Mesothelial cell of epicardium (in vitro differentiated cells): Measurements from ENCODE around the gene MYLK. TPM values are rescaled to one million over a fixed set of nuclear protein-coding genes. Genes with fewer than 3 reads are reported as not detected.

Source experiments
- DNase-seq, 2 experiments: peaks; one replicate each; pipeline ENCODE4 v3.0.0; 2021; ENCODE audit warnings: low spot score in 2 of 2; ENCODE audit not compliant: unreplicated experiment in 2 of 2
- H3K27ac Mint-ChIP-seq: 2 replicates; pipeline ENCODE4 v1.8.0; 2021; ENCODE audit warnings: mixed read lengths
- H3K27me3 Mint-ChIP-seq: 2 replicates; pipeline ENCODE4 v1.8.0; 2021; ENCODE audit warnings: low read depth, mixed read lengths
- H3K36me3 Mint-ChIP-seq: 2 replicates; pipeline ENCODE4 v1.8.0; 2021; ENCODE audit warnings: mixed read lengths
- H3K4me1 Mint-ChIP-seq: 2 replicates; pipeline ENCODE4 v1.8.0; 2021; ENCODE audit warnings: mixed read lengths
- H3K4me3 Mint-ChIP-seq: 2 replicates; pipeline ENCODE4 v1.8.0; 2021; ENCODE audit warnings: mild to moderate bottlenecking, moderate library complexity, mixed read lengths
- H3K9me3 Mint-ChIP-seq: 2 replicates; pipeline ENCODE4 v1.8.0; 2021; ENCODE audit warnings: mixed read lengths
- total RNA-seq: library from RNA; stranded (reverse); gene quantifications from 3 replicates; pipeline ENCODE4 v1.2.1, GENCODE V29; 2021
- TF ChIP-seq, protein P1 (sequence below): fragments of 200-600 bp; sonication (generic); IDR thresholded peaks from one replicate; pipeline ENCODE4 v1.5.0; 2021; ENCODE audit warnings: antibody characterized with exemption; ENCODE audit not compliant: unreplicated experiment

The MYLK gene
- total RNA-seq, 1 donor from 2014 or later: 14.3 TPM

DNA sequence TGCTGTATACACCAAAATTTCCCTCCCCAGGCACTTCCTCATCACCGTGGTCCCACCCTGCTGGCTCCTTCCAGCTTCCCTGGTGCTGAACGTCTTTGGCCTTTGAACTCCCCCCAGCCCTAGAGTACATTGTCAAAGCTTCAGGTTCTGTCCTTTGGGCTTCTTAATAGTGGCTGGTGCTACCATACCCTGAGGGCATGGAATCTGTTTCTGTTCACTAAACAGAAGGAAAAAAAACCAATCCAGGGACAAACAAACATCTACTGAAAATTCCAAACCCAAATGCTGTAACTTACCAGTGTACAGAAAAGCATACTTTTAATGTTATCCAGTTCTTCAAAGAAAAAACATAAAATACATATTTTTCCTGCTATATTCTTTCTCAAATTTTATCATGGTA lies 148.7 kb downstream of the MYLK start:
- H3K27me3 Mint-ChIP-seq: no peaks in the 10 kb centered on the region
- DNase-seq: no peak
- peaks cover 2% of the 10 kb centered on the region for H3K4me1 Mint-ChIP-seq
- H3K4me3 Mint-ChIP-seq: no peak overlapping the region
- no peaks in the 10 kb centered on the region for H3K36me3 Mint-ChIP-seq
- H3K27ac Mint-ChIP-seq: no peak overlapping the region
- no peaks in the 10 kb centered on the region for H3K9me3 Mint-ChIP-seq
- TF ChIP-seq, protein P1, sequence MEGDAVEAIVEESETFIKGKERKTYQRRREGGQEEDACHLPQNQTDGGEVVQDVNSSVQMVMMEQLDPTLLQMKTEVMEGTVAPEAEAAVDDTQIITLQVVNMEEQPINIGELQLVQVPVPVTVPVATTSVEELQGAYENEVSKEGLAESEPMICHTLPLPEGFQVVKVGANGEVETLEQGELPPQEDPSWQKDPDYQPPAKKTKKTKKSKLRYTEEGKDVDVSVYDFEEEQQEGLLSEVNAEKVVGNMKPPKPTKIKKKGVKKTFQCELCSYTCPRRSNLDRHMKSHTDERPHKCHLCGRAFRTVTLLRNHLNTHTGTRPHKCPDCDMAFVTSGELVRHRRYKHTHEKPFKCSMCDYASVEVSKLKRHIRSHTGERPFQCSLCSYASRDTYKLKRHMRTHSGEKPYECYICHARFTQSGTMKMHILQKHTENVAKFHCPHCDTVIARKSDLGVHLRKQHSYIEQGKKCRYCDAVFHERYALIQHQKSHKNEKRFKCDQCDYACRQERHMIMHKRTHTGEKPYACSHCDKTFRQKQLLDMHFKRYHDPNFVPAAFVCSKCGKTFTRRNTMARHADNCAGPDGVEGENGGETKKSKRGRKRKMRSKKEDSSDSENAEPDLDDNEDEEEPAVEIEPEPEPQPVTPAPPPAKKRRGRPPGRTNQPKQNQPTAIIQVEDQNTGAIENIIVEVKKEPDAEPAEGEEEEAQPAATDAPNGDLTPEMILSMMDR: no peak

DNA sequence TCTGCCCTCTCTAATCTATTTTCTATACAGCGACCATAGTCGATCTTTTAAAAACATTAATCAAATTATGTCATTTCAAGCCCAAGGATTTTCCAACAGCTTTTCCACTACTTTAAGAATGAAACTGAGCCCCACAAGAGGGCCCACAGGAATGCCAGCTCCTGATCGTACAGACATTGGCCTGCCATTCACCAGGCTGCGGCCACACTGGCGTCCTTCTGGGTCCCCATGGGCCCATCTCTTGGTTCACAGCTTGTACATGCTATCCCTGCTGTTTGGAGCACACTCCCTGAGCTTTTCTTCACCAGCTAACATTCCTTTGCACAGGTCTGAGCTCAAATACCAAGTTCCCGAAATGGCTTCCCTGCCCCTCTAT lies 149.6 kb downstream of the MYLK start:
- Mint-ChIP-seq H3K4me1 (peaks cover 3% of the 10 kb centered on the region), H3K27me3 (no peaks in the 10 kb centered on the region), H3K9me3 (no peaks in the 10 kb centered on the region), H3K36me3 (no peaks in the 10 kb centered on the region), H3K27ac (no peak overlapping the region), H3K4me3 (no peak overlapping the region)
- TF ChIP-seq, protein P1: no peak
- DNase-seq: no peak

DNA sequence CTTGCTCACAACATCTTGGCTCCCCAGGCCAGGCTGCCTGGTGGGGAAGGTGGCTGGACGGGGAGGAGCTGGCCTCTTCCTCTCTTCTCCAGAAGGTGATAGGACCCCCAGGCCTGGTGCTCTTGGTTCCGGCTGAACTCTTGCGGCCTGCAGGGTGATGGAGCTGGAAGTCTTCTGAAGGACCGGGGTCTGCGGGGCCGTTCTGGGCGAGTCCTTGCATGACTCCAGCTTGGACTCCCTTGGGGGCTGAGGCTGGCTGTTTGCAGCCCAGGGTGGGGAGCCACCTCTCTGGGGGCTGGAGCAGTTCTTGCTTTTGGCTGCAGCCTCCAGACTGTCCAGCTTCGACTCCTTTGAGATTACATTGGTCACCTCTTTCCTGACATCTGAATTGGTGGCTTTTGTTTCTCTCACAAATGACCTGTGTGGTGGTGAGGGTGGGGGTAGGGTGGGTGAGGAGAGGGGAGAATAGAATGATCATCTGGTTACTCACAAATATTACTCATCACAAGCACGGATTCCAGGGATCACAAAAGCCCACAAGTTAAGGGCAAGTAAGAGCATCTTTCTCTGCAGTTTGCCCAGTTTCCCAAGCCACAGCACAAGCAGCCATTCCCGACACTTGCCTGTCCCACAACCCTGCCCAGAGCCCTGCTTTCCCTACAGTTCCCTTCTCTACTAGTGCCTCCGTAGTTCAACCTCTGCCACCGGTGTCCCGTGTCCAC lies 150.2 kb downstream of the MYLK start:
- no peaks in the 10 kb centered on the region for H3K36me3 Mint-ChIP-seq
- no peak overlapping the region for H3K27ac Mint-ChIP-seq
- DNase-seq: no peak

GRCh38 chr3:123733341-123733740 lies 150.8 kb downstream of the MYLK start:
- Mint-ChIP-seq H3K9me3 (peaks cover 7% of the 10 kb centered on the region), H3K27ac (no peak overlapping the region), H3K36me3 (no peaks in the 10 kb centered on the region), H3K4me3 (no peak overlapping the region), H3K4me1 (peaks cover 3% of the 10 kb centered on the region), H3K27me3 (no peaks in the 10 kb centered on the region)
- TF ChIP-seq, protein P1: no peak
- no peak for DNase-seq

More for the DNA sequence above, 150.2 kb downstream of the MYLK start:
- Mint-ChIP-seq H3K27me3 (no peaks in the 10 kb centered on the region), H3K4me3 (no peak overlapping the region), H3K4me1 (peaks cover 3% of the 10 kb centered on the region), H3K9me3 (peaks cover 4% of the 10 kb centered on the region)
- TF ChIP-seq, protein P1: no peak

GRCh38 chr3:123732447-123732846 lies 151.7 kb downstream of the MYLK start:
- no peak overlapping the region for H3K4me3 Mint-ChIP-seq
- peaks cover 3% of the 10 kb centered on the region for H3K4me1 Mint-ChIP-seq
- H3K36me3 Mint-ChIP-seq: no peaks in the 10 kb centered on the region
- no peak overlapping the region for H3K27ac Mint-ChIP-seq
- peaks cover 2% of the 10 kb centered on the region for H3K27me3 Mint-ChIP-seq
- no peak for DNase-seq
- TF ChIP-seq, protein P1: no peak
- peaks cover 7% of the 10 kb centered on the region for H3K9me3 Mint-ChIP-seq
